ENCODE measurements around the gene PXMP2. TPM values are rescaled to one million over a fixed set of nuclear protein-coding genes. Genes with fewer than 3 reads are reported as not detected.

The PXMP2 gene
- total RNA-seq, 2 experiments from 2014 or later: 11.3 to 12.8 TPM

GRCh38 chr12:132649226-132649945 lies 38.0 kb upstream of the PXMP2 start:
- Mint-ChIP-seq H3K4me3 (no peak overlapping the region), H3K27ac (no peak overlapping the region), H3K4me1 (ENCODE audit: low read depth) (no peaks in the 10 kb centered on the region), H3K27me3 (ENCODE audit: low read depth) (no peaks in the 10 kb centered on the region), H3K36me3 (ENCODE audit: low read depth) (peaks cover 49% of the 10 kb centered on the region), H3K9me3 (no peaks in the 10 kb centered on the region)
- CTCF ChIA-PET: interaction anchor here (1.4 kb wide), 1 partner anchor 12 kb away, joined by 3 read pairs; no protein-coding TSS in a partner anchor
- no peak for DNase-seq
- intact Hi-C loops (cut with micrococcal nuclease): no loop called here

- Mint-ChIP-seq H3K27ac (no peak overlapping the region), H3K36me3 (ENCODE audit: low read depth) (peaks cover 47% of the 10 kb centered on the region), H3K9me3 (no peaks in the 10 kb centered on the region), H3K4me1 (ENCODE audit: low read depth) (no peaks in the 10 kb centered on the region), H3K4me3 (no peak overlapping the region), H3K27me3 (ENCODE audit: low read depth) (no peaks in the 10 kb centered on the region)
- CTCF ChIA-PET: interaction anchor here (0.6 kb wide), 1 partner anchor 12 kb away, joined by 5 read pairs; no protein-coding TSS in a partner anchor
- no peak for DNase-seq
- intact Hi-C loops (cut with micrococcal nuclease): no loop called here
Measured at GRCh38 chr12:132651444-132652100, 35.8 kb upstream of the PXMP2 start.

- intact Hi-C loops (cut with micrococcal nuclease): no loop called here
- peaks cover 51% of the 10 kb centered on the region for H3K36me3 Mint-ChIP-seq (ENCODE audit: low read depth)
- no peak overlapping the region for H3K27ac Mint-ChIP-seq
- CTCF ChIA-PET: no interaction called here
- no peak for DNase-seq
- H3K27me3 Mint-ChIP-seq (ENCODE audit: low read depth): no peaks in the 10 kb centered on the region
- no peak overlapping the region for H3K4me3 Mint-ChIP-seq
- H3K9me3 Mint-ChIP-seq: no peaks in the 10 kb centered on the region
- H3K4me1 Mint-ChIP-seq (ENCODE audit: low read depth): no peaks in the 10 kb centered on the region
Measured at GRCh38 chr12:132653567-132654290, 33.7 kb upstream of the PXMP2 start.

- H3K4me3 Mint-ChIP-seq: no peak overlapping the region
- H3K4me1 Mint-ChIP-seq (ENCODE audit: low read depth): peaks cover 14% of the 10 kb centered on the region
- intact Hi-C loops (cut with micrococcal nuclease): no loop called here
- H3K27ac Mint-ChIP-seq: no peak overlapping the region
- CTCF ChIA-PET: interaction anchor here (1.5 to 2.5 kb wide), 2 partner anchors 12 to 19 kb away, joined by 3 to 7 read pairs; no protein-coding TSS in a partner anchor
- H3K36me3 Mint-ChIP-seq (ENCODE audit: low read depth): peaks cover 63% of the 10 kb centered on the region
- no peak for DNase-seq
- H3K27me3 Mint-ChIP-seq (ENCODE audit: low read depth): no peaks in the 10 kb centered on the region
- H3K9me3 Mint-ChIP-seq: no peaks in the 10 kb centered on the region
Measured at GRCh38 chr12:132657004-132657727, 30.2 kb upstream of the PXMP2 start.

- H3K9me3 Mint-ChIP-seq: no peaks in the 10 kb centered on the region
- no peak for DNase-seq
- H3K27me3 Mint-ChIP-seq (ENCODE audit: low read depth): no peaks in the 10 kb centered on the region
- no peak overlapping the region for H3K4me3 Mint-ChIP-seq
- CTCF ChIA-PET: no interaction called here
- H3K27ac Mint-ChIP-seq: no peak overlapping the region
- peaks cover 67% of the 10 kb centered on the region for H3K36me3 Mint-ChIP-seq (ENCODE audit: low read depth)
- intact Hi-C loops (cut with micrococcal nuclease): no loop called here
- H3K4me1 Mint-ChIP-seq (ENCODE audit: low read depth): peaks cover 18% of the 10 kb centered on the region
Measured at GRCh38 chr12:132658149-132658894, 29.1 kb upstream of the PXMP2 start.

GRCh38 chr12:132659146-132659545 lies 28.2 kb upstream of the PXMP2 start:
- DNase-seq: no peak
- no peaks in the 10 kb centered on the region for H3K9me3 Mint-ChIP-seq
- H3K27me3 Mint-ChIP-seq (ENCODE audit: low read depth): no peaks in the 10 kb centered on the region
- H3K36me3 Mint-ChIP-seq (ENCODE audit: low read depth): peaks cover 64% of the 10 kb centered on the region
- CTCF ChIA-PET: no interaction called here
- no peak overlapping the region for H3K27ac Mint-ChIP-seq
- H3K4me3 Mint-ChIP-seq: no peak overlapping the region
- intact Hi-C loops (cut with micrococcal nuclease): no loop called here
- peaks cover 20% of the 10 kb centered on the region for H3K4me1 Mint-ChIP-seq (ENCODE audit: low read depth)

- Mint-ChIP-seq H3K27ac (no peak overlapping the region), H3K27me3 (ENCODE audit: low read depth) (no peaks in the 10 kb centered on the region), H3K4me1 (ENCODE audit: low read depth) (peaks cover 21% of the 10 kb centered on the region), H3K9me3 (no peaks in the 10 kb centered on the region), H3K36me3 (ENCODE audit: low read depth) (peaks cover 65% of the 10 kb centered on the region), H3K4me3 (no peak overlapping the region)
- DNase-seq: no peak
- intact Hi-C loops (cut with micrococcal nuclease): no loop called here
- CTCF ChIA-PET: no interaction called here
Measured at GRCh38 chr12:132660052-132660451, 27.3 kb upstream of the PXMP2 start.

- Mint-ChIP-seq H3K27ac (no peak overlapping the region), H3K27me3 (ENCODE audit: low read depth) (no peaks in the 10 kb centered on the region), H3K36me3 (ENCODE audit: low read depth) (peaks cover 73% of the 10 kb centered on the region), H3K4me1 (ENCODE audit: low read depth) (peaks cover 22% of the 10 kb centered on the region), H3K9me3 (no peaks in the 10 kb centered on the region), H3K4me3 (no peak overlapping the region)
- intact Hi-C loops (cut with micrococcal nuclease): no loop called here
- CTCF ChIA-PET: interaction anchor here (0.6 kb wide), 1 partner anchor 74 kb away, joined by 3 read pairs; no protein-coding TSS in a partner anchor
- no peak for DNase-seq
Measured at GRCh38 chr12:132660996-132661395, 26.4 kb upstream of the PXMP2 start.

- no peak overlapping the region for H3K27ac Mint-ChIP-seq
- H3K27me3 Mint-ChIP-seq (ENCODE audit: low read depth): no peaks in the 10 kb centered on the region
- CTCF ChIA-PET: no interaction called here
- H3K4me1 Mint-ChIP-seq (ENCODE audit: low read depth): peaks cover 22% of the 10 kb centered on the region
- peaks cover 78% of the 10 kb centered on the region for H3K36me3 Mint-ChIP-seq (ENCODE audit: low read depth)
- no peak overlapping the region for H3K4me3 Mint-ChIP-seq
- intact Hi-C loops (cut with micrococcal nuclease): no loop called here
- DNase-seq: no peak
- H3K9me3 Mint-ChIP-seq: no peaks in the 10 kb centered on the region
Measured at GRCh38 chr12:132661972-132662371, 25.4 kb upstream of the PXMP2 start.

- no peaks in the 10 kb centered on the region for H3K27me3 Mint-ChIP-seq (ENCODE audit: low read depth)
- peaks cover 79% of the 10 kb centered on the region for H3K36me3 Mint-ChIP-seq (ENCODE audit: low read depth)
- DNase-seq: no peak
- CTCF ChIA-PET: interaction anchor here (0.5 to 0.7 kb wide), 2 partner anchors 12 to 105 kb away, joined by 3 to 5 read pairs; no protein-coding TSS in a partner anchor
- H3K4me3 Mint-ChIP-seq: no peak overlapping the region
- peaks cover 22% of the 10 kb centered on the region for H3K4me1 Mint-ChIP-seq (ENCODE audit: low read depth)
- H3K27ac Mint-ChIP-seq: no peak overlapping the region
- H3K9me3 Mint-ChIP-seq: no peaks in the 10 kb centered on the region
- intact Hi-C loops (cut with micrococcal nuclease): no loop called here
Measured at GRCh38 chr12:132662901-132663755, 24.3 kb upstream of the PXMP2 start.

All from activated naive CD4-positive, alpha-beta T cell treated with anti-CD3 and anti-CD28 coated beads for 36 hours (primary cell).